Sciatic nerve (tissue), 2 donors: ENCODE results near the gene HDAC4. TPM values are rescaled to one million over a fixed set of nuclear protein-coding genes. Genes with fewer than 3 reads are reported as not detected.

ENCODE experiments used
- ATAC-seq: fragments of 200-7000 bp; cut with Tn5 transposase; one replicate; pipeline ENCODE4 v1.9.1; 2020; ENCODE audit warnings: mild to moderate bottlenecking, moderate library complexity
- DNase-seq: peaks from one replicate; pipeline ENCODE4 v3.0.0-alpha.2; 2020; ENCODE audit warnings: low spot score
- intact Hi-C: fragments of 100-400 bp; cut with DNase I; formaldehyde crosslinking; loops from one replicate; pipeline ENCODE4 v1.14.2; 2022
- total RNA-seq: library from RNA; stranded (reverse); fragmentation: NEBNext Ultra II Directional; extraction: Animal tissue kit (Norgen Biotek cat#: 25700); gene quantifications from one replicate; pipeline ENCODE4 v1.2.1, GENCODE V29; 2021
- donor health status: DM: no; HTN: no; CAD: no.
- donor health status: DM: no; HTN: no; CAD: no.

Gene HDAC4
- total RNA-seq, 1 donor from 2014 or later, result 99.5 TPM

GRCh38 chr2:239244625-239245024, 156.2 kb downstream of the HDAC4 start:
- ATAC-seq, result no peak
- intact Hi-C loops, result no loop called here

GRCh38 chr2:239241431-239241960, 159.3 kb downstream of the HDAC4 start:
- intact Hi-C loops, result no loop called here
- no peak for ATAC-seq
- DNase-seq, result no peak

More at GRCh38 chr2:239244625-239245024, 156.2 kb downstream of the HDAC4 start:
- DNase-seq, result peak; percentile 47

- DNase-seq (no peak), ATAC-seq (peak; percentile 74)
- intact Hi-C loops, result no loop called here
Measured at GRCh38 chr2:239240414-239240881, 160.4 kb downstream of the HDAC4 start.

GRCh38 chr2:239239607-239240413, 161.0 kb downstream of the HDAC4 start:
- DNase-seq (no peak), ATAC-seq (peak; percentile 41)
- intact Hi-C loops, result no loop called here

GRCh38 chr2:239238839-239239606, 161.8 kb downstream of the HDAC4 start:
- intact Hi-C loops, result no loop called here
- ATAC-seq (no peak), DNase-seq (peak; percentile 40)

- intact Hi-C loops, result no loop called here
- peak; percentile 42 for DNase-seq
- ATAC-seq, result no peak
Measured at GRCh38 chr2:239238381-239238780, 162.4 kb downstream of the HDAC4 start.

GRCh38 chr2:239236808-239237205, 164.0 kb downstream of the HDAC4 start:
- ATAC-seq (no peak), DNase-seq (peak; percentile 37)
- intact Hi-C loops, result no loop called here

GRCh38 chr2:239236043-239236807, 164.6 kb downstream of the HDAC4 start:
- intact Hi-C loops, result no loop called here
- ATAC-seq (no peak), DNase-seq (peak; percentile 62)

GRCh38 chr2:239235311-239235710, 165.5 kb downstream of the HDAC4 start:
- no peak for ATAC-seq
- intact Hi-C loops, result no loop called here
- DNase-seq, result peak; percentile 49

- DNase-seq, result peak; percentile 57
- peak; percentile 20 for ATAC-seq
- intact Hi-C loops, result no loop called here
Measured at GRCh38 chr2:239234191-239235175, 166.3 kb downstream of the HDAC4 start.

- DNase-seq (no peak), ATAC-seq (no peak)
- intact Hi-C loops, result no loop called here
Measured at GRCh38 chr2:239233576-239233975, 167.2 kb downstream of the HDAC4 start.

GRCh38 chr2:239232195-239232578, 168.6 kb downstream of the HDAC4 start:
- DNase-seq (no peak), ATAC-seq (no peak)
- intact Hi-C loops, result no loop called here

- DNase-seq (no peak), ATAC-seq (no peak)
- intact Hi-C loops, result no loop called here
Measured at GRCh38 chr2:239231231-239232194, 169.3 kb downstream of the HDAC4 start.

- DNase-seq, result no peak
- intact Hi-C loops, result no loop called here
- no peak for ATAC-seq
Measured at GRCh38 chr2:239230318-239231052, 170.3 kb downstream of the HDAC4 start.

GRCh38 chr2:239229545-239230279, 171.1 kb downstream of the HDAC4 start:
- intact Hi-C loops, result no loop called here
- DNase-seq (no peak), ATAC-seq (no peak)
